GM23338 (cell line): ENCODE measurements around the gene SLC6A11. TPM values are rescaled to one million over a fixed set of nuclear protein-coding genes. Genes with fewer than 3 reads are reported as not detected.

ENCODE experiments used
- ATAC-seq: fragments of 200-7000 bp; cut with Tn5 transposase; 3 replicates; pipeline ENCODE4 v1.9.1; 2020
- DNase-seq: peaks from one replicate; pipeline ENCODE4 v3.0.0-alpha.2; 2015; ENCODE audit warnings: low spot score
- H2AFZ ChIP-seq: fragments of 200-600 bp; sonication (generic); 2 replicates; pipeline ENCODE4 v1.8.0; 2016; ENCODE audit warnings: antibody characterized with exemption, mild to moderate bottlenecking, moderate library complexity
- H3F3A ChIP-seq: fragments of 200-600 bp; sonication (generic); replicated peaks from 2 replicates; pipeline ENCODE4 v1.8.0; 2017; ENCODE audit warnings: antibody characterized with exemption, mixed run types, low read depth
- H3K27ac ChIP-seq: fragments of 200-600 bp; sonication (generic); 2 replicates; pipeline ENCODE4 v1.6.1; 2016; ENCODE audit warnings: low read depth
- H3K27me3 ChIP-seq: fragments of 200-600 bp; sonication (generic); 2 replicates; pipeline ENCODE4 v1.8.0; 2016; ENCODE audit warnings: mild to moderate bottlenecking, mixed run types, moderate library complexity; ENCODE audit not compliant: insufficient read depth
- H3K36me3 ChIP-seq: fragments of 200-600 bp; sonication (generic); 2 replicates; pipeline ENCODE4 v1.8.0; 2016; ENCODE audit warnings: mild to moderate bottlenecking; ENCODE audit not compliant: insufficient read depth
- H3K4me1 ChIP-seq: fragments of 200-600 bp; sonication (generic); 2 replicates; pipeline ENCODE4 v1.8.0; 2016; ENCODE audit warnings: mild to moderate bottlenecking, moderate library complexity; ENCODE audit not compliant: insufficient read depth
- H3K4me2 ChIP-seq: fragments of 200-600 bp; sonication (generic); 2 replicates; pipeline ENCODE4 v1.7.1; 2017; ENCODE audit warnings: mixed run types
- H3K4me3 ChIP-seq: fragments of 200-600 bp; sonication (generic); 2 replicates; pipeline ENCODE4 v1.6.1; 2016; ENCODE audit warnings: mixed run types
- H3K79me2 ChIP-seq: fragments of 200-600 bp; sonication (generic); replicated peaks from 2 replicates; pipeline ENCODE4 v1.8.0; 2017; ENCODE audit warnings: mild to moderate bottlenecking; ENCODE audit not compliant: insufficient read depth
- H3K9me2 ChIP-seq: fragments of 200-600 bp; sonication (generic); 2 replicates; pipeline ENCODE4 v1.8.0; 2017; ENCODE audit not compliant: insufficient read depth
- H4K20me1 ChIP-seq: fragments of 200-600 bp; sonication (generic); replicated peaks from 2 replicates; pipeline ENCODE4 v1.8.0; 2017; ENCODE audit warnings: mild to moderate bottlenecking; ENCODE audit not compliant: insufficient read depth
- H3K27ac Mint-ChIP-seq: 2 replicates; pipeline ENCODE4 v1.8.0; 2020; ENCODE audit warnings: inconsistent platforms, mild to moderate bottlenecking, moderate library complexity, mixed read lengths
- H3K27me3 Mint-ChIP-seq: 3 replicates; pipeline ENCODE4 v1.8.0; 2022; ENCODE audit warnings: low read depth, mild to moderate bottlenecking, moderate library complexity, mixed read lengths, inconsistent platforms; ENCODE audit not compliant: insufficient read depth, poor library complexity
- H3K36me3 Mint-ChIP-seq: 3 replicates; pipeline ENCODE4 v1.8.0; 2021; ENCODE audit warnings: low read depth, mild to moderate bottlenecking, inconsistent platforms, moderate library complexity, mixed read lengths
- H3K4me1 Mint-ChIP-seq: 3 replicates; pipeline ENCODE4 v1.8.0; 2020; ENCODE audit warnings: mild to moderate bottlenecking, inconsistent platforms, mixed read lengths
- H3K4me3 Mint-ChIP-seq: 3 replicates; pipeline ENCODE4 v1.8.0; 2021; ENCODE audit warnings: moderate library complexity, mild to moderate bottlenecking, inconsistent platforms, mixed read lengths
- H3K9me3 Mint-ChIP-seq: 3 replicates; pipeline ENCODE4 v1.8.0; 2020; ENCODE audit warnings: moderate library complexity, mild to moderate bottlenecking, inconsistent platforms, mixed read lengths
- CREB1 ChIP-seq: fragments of 250-450 bp; sonication (Bioruptor Pico); IDR thresholded peaks from 2 replicates; pipeline ENCODE4 v1.5.0; 2020; ENCODE audit warnings: low read depth, mild to moderate bottlenecking, moderate library complexity
- EZH2 ChIP-seq: fragments of 200-600 bp; sonication (generic); IDR thresholded peaks from one replicate; pipeline ENCODE4 v1.8.0; 2017; ENCODE audit warnings: antibody characterized with exemption, mild to moderate bottlenecking, low read depth; ENCODE audit not compliant: unreplicated experiment
- EZH2phosphoT487 ChIP-seq: fragments of 200-600 bp; sonication (generic); IDR thresholded peaks from one replicate; pipeline ENCODE4 v1.8.1; 2018; ENCODE audit warnings: antibody characterized with exemption; ENCODE audit not compliant: unreplicated experiment
- JUNB ChIP-seq: IDR thresholded peaks from one replicate; pipeline ENCODE4 v1.6.1; 2016; ENCODE audit warnings: antibody characterized with exemption; ENCODE audit not compliant: unreplicated experiment
- NANOG ChIP-seq: IDR thresholded peaks from 2 replicates; pipeline ENCODE4 v1.6.1; 2016; ENCODE audit warnings: antibody characterized with exemption, borderline replicate concordance
- POLR2AphosphoS5 ChIP-seq: IDR thresholded peaks from 2 replicates; pipeline ENCODE4 v1.6.1; 2016; ENCODE audit warnings: antibody characterized with exemption, low read depth
- STAT1 ChIP-seq: IDR thresholded peaks from one replicate; pipeline ENCODE4 v1.6.1; 2016; ENCODE audit warnings: antibody characterized with exemption; ENCODE audit not compliant: unreplicated experiment
- ZNF114 ChIP-seq: fragments of 250-450 bp; sonication (Bioruptor Pico); IDR thresholded peaks from 2 replicates; pipeline ENCODE4 v1.5.0; 2020; ENCODE audit warnings: mild to moderate bottlenecking, moderate library complexity
- ZNF331 ChIP-seq: fragments of 250-450 bp; sonication (Bioruptor Pico); IDR thresholded peaks from 2 replicates; pipeline ENCODE4 v1.5.0; 2020; ENCODE audit warnings: low read depth, mild to moderate bottlenecking, moderate library complexity
- ZNF462 ChIP-seq: fragments of 250-450 bp; sonication (Bioruptor Pico); IDR thresholded peaks from 2 replicates; pipeline ENCODE4 v1.5.0; 2020; ENCODE audit warnings: mild to moderate bottlenecking, moderate library complexity
- polyA plus RNA-seq: library from polyadenylated mRNA; unstranded; fragments of >200 nt; fragmentation: Nextera tagmentation; extraction: Ambion mirVana; gene quantifications from 2 replicates; pipeline ENCODE4 v1.2.1, GENCODE V29; 2016
- total RNA-seq: library from RNA; depleted of rRNA; stranded (reverse); fragments of >200 nt; shearing (Covaris generic); gene quantifications from 2 replicates; pipeline ENCODE4 v1.2.3, GENCODE V29; 2014
- TF ChIP-seq, protein P1 (sequence below), 2 experiments: fragments of 200-600 bp in 1 of 2; sonication (generic) in 1 of 2; conservative IDR thresholded peaks; 2 replicates each; pipeline versions ENCODE4 v1.5.1 to v1.6.1; 2016 to 2017; ENCODE audit warnings: antibody characterized with exemption in 2 of 2, low read depth in 2 of 2, mild to moderate bottlenecking in 2 of 2, moderate library complexity in 1 of 2
- TF ChIP-seq, protein P2 (sequence below): IDR thresholded peaks from one replicate; pipeline ENCODE4 v1.6.1; 2018; ENCODE audit warnings: antibody characterized with exemption; ENCODE audit not compliant: unreplicated experiment
- TF ChIP-seq, protein P3 (sequence below): IDR thresholded peaks from 2 replicates; pipeline ENCODE4 v1.6.1; 2016; ENCODE audit warnings: antibody characterized with exemption

Gene SLC6A11
- total and polyA plus RNA-seq, 2 experiments from 2014 or later, result 0.47 to 1.1 TPM

GRCh38 chr3:10822055-10822454, 6.0 kb downstream of the SLC6A11 start:
- TF ChIP-seq EZH2 (no peak), JUNB (no peak), STAT1 (no peak), NANOG (no peak), EZH2phosphoT487 (no peak), ZNF462 (CRISPR knock-in tag) (no peak), ZNF331 (no peak), ZNF114 (CRISPR knock-in tag) (no peak), CREB1 (CRISPR knock-in tag) (no peak), POLR2AphosphoS5 (no peak)
- TF ChIP-seq, protein P1, sequence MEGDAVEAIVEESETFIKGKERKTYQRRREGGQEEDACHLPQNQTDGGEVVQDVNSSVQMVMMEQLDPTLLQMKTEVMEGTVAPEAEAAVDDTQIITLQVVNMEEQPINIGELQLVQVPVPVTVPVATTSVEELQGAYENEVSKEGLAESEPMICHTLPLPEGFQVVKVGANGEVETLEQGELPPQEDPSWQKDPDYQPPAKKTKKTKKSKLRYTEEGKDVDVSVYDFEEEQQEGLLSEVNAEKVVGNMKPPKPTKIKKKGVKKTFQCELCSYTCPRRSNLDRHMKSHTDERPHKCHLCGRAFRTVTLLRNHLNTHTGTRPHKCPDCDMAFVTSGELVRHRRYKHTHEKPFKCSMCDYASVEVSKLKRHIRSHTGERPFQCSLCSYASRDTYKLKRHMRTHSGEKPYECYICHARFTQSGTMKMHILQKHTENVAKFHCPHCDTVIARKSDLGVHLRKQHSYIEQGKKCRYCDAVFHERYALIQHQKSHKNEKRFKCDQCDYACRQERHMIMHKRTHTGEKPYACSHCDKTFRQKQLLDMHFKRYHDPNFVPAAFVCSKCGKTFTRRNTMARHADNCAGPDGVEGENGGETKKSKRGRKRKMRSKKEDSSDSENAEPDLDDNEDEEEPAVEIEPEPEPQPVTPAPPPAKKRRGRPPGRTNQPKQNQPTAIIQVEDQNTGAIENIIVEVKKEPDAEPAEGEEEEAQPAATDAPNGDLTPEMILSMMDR (conservative IDR thresholded peaks at IDR 0.05; ENCODE audit: low read depth in 2 of 2), result no peak
- TF ChIP-seq, protein P2, sequence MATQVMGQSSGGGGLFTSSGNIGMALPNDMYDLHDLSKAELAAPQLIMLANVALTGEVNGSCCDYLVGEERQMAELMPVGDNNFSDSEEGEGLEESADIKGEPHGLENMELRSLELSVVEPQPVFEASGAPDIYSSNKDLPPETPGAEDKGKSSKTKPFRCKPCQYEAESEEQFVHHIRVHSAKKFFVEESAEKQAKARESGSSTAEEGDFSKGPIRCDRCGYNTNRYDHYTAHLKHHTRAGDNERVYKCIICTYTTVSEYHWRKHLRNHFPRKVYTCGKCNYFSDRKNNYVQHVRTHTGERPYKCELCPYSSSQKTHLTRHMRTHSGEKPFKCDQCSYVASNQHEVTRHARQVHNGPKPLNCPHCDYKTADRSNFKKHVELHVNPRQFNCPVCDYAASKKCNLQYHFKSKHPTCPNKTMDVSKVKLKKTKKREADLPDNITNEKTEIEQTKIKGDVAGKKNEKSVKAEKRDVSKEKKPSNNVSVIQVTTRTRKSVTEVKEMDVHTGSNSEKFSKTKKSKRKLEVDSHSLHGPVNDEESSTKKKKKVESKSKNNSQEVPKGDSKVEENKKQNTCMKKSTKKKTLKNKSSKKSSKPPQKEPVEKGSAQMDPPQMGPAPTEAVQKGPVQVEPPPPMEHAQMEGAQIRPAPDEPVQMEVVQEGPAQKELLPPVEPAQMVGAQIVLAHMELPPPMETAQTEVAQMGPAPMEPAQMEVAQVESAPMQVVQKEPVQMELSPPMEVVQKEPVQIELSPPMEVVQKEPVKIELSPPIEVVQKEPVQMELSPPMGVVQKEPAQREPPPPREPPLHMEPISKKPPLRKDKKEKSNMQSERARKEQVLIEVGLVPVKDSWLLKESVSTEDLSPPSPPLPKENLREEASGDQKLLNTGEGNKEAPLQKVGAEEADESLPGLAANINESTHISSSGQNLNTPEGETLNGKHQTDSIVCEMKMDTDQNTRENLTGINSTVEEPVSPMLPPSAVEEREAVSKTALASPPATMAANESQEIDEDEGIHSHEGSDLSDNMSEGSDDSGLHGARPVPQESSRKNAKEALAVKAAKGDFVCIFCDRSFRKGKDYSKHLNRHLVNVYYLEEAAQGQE, result no peak
- TF ChIP-seq, protein P3, sequence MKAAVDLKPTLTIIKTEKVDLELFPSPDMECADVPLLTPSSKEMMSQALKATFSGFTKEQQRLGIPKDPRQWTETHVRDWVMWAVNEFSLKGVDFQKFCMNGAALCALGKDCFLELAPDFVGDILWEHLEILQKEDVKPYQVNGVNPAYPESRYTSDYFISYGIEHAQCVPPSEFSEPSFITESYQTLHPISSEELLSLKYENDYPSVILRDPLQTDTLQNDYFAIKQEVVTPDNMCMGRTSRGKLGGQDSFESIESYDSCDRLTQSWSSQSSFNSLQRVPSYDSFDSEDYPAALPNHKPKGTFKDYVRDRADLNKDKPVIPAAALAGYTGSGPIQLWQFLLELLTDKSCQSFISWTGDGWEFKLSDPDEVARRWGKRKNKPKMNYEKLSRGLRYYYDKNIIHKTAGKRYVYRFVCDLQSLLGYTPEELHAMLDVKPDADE, result no peak
- no peak overlapping the region for H3K27ac Mint-ChIP-seq

More at GRCh38 chr3:10822055-10822454, 6.0 kb downstream of the SLC6A11 start:
- Histone ChIP-seq H4K20me1 (no peaks in the 10 kb centered on the region), H3K4me3 (no peak overlapping the region), H3K4me2 (no peak overlapping the region), H3K79me2 (no peaks in the 10 kb centered on the region), H3K9me2 (no peaks in the 10 kb centered on the region), H3K4me1 (no peaks in the 10 kb centered on the region), H3K27ac (no peak overlapping the region), H3F3A (no peaks in the 10 kb centered on the region), H2AFZ (no peak overlapping the region), H3K27me3 (peaks cover 9% of the 10 kb centered on the region), H3K36me3 (no peaks in the 10 kb centered on the region; the same call in 1 of the 2 replicates)
- no peaks in the 10 kb centered on the region for H3K36me3 Mint-ChIP-seq
- no peak for ATAC-seq
- no peaks in the 10 kb centered on the region for H3K9me3 Mint-ChIP-seq
- H3K27me3 Mint-ChIP-seq, result peaks cover 11% of the 10 kb centered on the region
- no peak overlapping the region for H3K4me3 Mint-ChIP-seq
- no peaks in the 10 kb centered on the region for H3K4me1 Mint-ChIP-seq
- DNase-seq, result no peak
